Measurements from ENCODE around the gene EEFSEC.

DNA sequence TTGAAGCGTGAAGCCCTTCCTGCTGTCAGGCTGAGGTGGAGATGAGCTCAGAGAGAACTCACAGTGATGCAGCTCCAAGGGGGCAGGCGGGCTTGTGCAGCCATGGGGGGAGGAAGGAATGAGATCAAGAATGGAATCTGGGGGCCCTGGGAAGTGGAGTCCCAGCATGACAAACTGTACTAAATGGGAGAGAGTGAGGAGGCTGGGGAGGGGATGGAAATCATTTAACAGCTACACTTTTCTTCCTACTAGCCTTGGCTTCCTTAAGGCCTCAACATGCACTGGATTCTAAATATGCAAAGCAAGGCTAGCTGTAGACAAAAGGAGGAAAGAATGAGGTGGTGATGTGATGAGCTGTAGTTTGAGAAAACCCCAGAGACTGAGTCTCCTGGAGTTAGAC, 133.9 kb downstream of the EEFSEC start:
- no peak for TF ChIP-seq EP300 (conservative IDR thresholded peaks at IDR 0.05; ENCODE audit: poor library complexity, severe bottlenecking)
- TF ChIP-seq, protein P1, sequence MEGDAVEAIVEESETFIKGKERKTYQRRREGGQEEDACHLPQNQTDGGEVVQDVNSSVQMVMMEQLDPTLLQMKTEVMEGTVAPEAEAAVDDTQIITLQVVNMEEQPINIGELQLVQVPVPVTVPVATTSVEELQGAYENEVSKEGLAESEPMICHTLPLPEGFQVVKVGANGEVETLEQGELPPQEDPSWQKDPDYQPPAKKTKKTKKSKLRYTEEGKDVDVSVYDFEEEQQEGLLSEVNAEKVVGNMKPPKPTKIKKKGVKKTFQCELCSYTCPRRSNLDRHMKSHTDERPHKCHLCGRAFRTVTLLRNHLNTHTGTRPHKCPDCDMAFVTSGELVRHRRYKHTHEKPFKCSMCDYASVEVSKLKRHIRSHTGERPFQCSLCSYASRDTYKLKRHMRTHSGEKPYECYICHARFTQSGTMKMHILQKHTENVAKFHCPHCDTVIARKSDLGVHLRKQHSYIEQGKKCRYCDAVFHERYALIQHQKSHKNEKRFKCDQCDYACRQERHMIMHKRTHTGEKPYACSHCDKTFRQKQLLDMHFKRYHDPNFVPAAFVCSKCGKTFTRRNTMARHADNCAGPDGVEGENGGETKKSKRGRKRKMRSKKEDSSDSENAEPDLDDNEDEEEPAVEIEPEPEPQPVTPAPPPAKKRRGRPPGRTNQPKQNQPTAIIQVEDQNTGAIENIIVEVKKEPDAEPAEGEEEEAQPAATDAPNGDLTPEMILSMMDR (IDR thresholded peaks at IDR 0.05; ENCODE audit: poor library complexity, severe bottlenecking), result no peak

Data from neural cell (in vitro differentiated cells).